HG03066 (cell line): Measurements from ENCODE around the gene PRR5L.
"Not testable (repeated sequence)": the region's sequence is repeated elsewhere in the genome, so short reads cannot be mapped to it uniquely, and the experiment has no call there.

Experiments used
- ATAC-seq: cut with Tn5 transposase; IDR thresholded peaks from one replicate; pipeline ENCODE4 v1.9.1; 2021; ENCODE audit warnings: low read depth; ENCODE audit not compliant: unreplicated experiment

The PRR5L gene

GRCh38 chr11:36485298-36486002, 189.4 kb downstream of the PRR5L start:
- no peak for ATAC-seq

GRCh38 chr11:36487619-36488018, 191.5 kb downstream of the PRR5L start:
- ATAC-seq = no peak

- ATAC-seq = no peak
These were observed 192.0 kb downstream of the PRR5L start for GRCh38 chr11:36488096-36488495.

- ATAC-seq = no peak
These were observed 194.1 kb downstream of the PRR5L start for GRCh38 chr11:36490026-36490806.

GRCh38 chr11:36492724-36493304, 196.7 kb downstream of the PRR5L start:
- ATAC-seq = peak; percentile 63

- no peak for ATAC-seq
These were observed 197.2 kb downstream of the PRR5L start for GRCh38 chr11:36493332-36493731.

- ATAC-seq = no peak
These were observed 202.6 kb downstream of the PRR5L start for GRCh38 chr11:36498721-36499120.

GRCh38 chr11:36499315-36499714, 203.2 kb downstream of the PRR5L start:
- no peak for ATAC-seq

- ATAC-seq = peak; percentile 95
These were observed 204.2 kb downstream of the PRR5L start for GRCh38 chr11:36500315-36500721.

GRCh38 chr11:36501236-36501635, 205.1 kb downstream of the PRR5L start:
- no peak for ATAC-seq

- no peak for ATAC-seq
These were observed 211.9 kb downstream of the PRR5L start for GRCh38 chr11:36507824-36508489.

GRCh38 chr11:36508743-36509142, 212.7 kb downstream of the PRR5L start:
- ATAC-seq = no peak

- ATAC-seq = peak; percentile 23
These were observed 213.1 kb downstream of the PRR5L start for GRCh38 chr11:36509201-36509639.

- peak; percentile 98 for ATAC-seq
These were observed 213.9 kb downstream of the PRR5L start, which contains the start of gene TRAF6 for GRCh38 chr11:36509694-36510593. TRAF6 (minus strand) TSS chr11:36510272; CDS start chr11:36501515, 8,757 bp downstream.

- no peak for ATAC-seq
These were observed 214.5 kb downstream of the PRR5L start for GRCh38 chr11:36510594-36510942.

GRCh38 chr11:36511062-36511461, 215.0 kb downstream of the PRR5L start:
- not testable (repeated sequence) for ATAC-seq

GRCh38 chr11:36512016-36512415, 215.9 kb downstream of the PRR5L start:
- no peak for ATAC-seq

- no peak for ATAC-seq
These were observed 217.9 kb downstream of the PRR5L start for GRCh38 chr11:36513965-36514364.
